ENCODE measurements around the gene VAPA.

- TF ChIP-seq, protein P1, sequence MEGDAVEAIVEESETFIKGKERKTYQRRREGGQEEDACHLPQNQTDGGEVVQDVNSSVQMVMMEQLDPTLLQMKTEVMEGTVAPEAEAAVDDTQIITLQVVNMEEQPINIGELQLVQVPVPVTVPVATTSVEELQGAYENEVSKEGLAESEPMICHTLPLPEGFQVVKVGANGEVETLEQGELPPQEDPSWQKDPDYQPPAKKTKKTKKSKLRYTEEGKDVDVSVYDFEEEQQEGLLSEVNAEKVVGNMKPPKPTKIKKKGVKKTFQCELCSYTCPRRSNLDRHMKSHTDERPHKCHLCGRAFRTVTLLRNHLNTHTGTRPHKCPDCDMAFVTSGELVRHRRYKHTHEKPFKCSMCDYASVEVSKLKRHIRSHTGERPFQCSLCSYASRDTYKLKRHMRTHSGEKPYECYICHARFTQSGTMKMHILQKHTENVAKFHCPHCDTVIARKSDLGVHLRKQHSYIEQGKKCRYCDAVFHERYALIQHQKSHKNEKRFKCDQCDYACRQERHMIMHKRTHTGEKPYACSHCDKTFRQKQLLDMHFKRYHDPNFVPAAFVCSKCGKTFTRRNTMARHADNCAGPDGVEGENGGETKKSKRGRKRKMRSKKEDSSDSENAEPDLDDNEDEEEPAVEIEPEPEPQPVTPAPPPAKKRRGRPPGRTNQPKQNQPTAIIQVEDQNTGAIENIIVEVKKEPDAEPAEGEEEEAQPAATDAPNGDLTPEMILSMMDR (IDR thresholded peaks at IDR 0.05) = no peak
- TF ChIP-seq POLR2A (IDR thresholded peaks at IDR 0.05) (no peak), EP300 (IDR thresholded peaks at IDR 0.05) (no peak), POLR2AphosphoS5 (IDR thresholded peaks at IDR 0.05) (no peak)
Observed at GRCh38 chr18:9868857-9869714, 44.7 kb upstream of the VAPA start.

All from suprapubic skin (tissue), 4 donors.